Stimulated activated CD4-positive, alpha-beta T cell treated with anti-CD3 and anti-CD28 coated beads, Interleukin-15, amount 100 ng/mL, for 24 hours (primary cell): ENCODE results near the gene PLSCR1.
A peak's percentile ranks its signal among the peaks of the same experiment; 100 is the strongest.
"Not testable (repeated sequence)": the region's sequence is repeated elsewhere in the genome, so short reads cannot be mapped to it uniquely, and the experiment has no call there.

ENCODE experiments used
- DNase-seq: peaks from one replicate; pipeline ENCODE4 v3.0.0-alpha.2; 2020

Gene PLSCR1

GRCh38 chr3:146547235-146547835 lies 2.9 kb upstream of the PLSCR1 start:
- DNase-seq: no peak

GRCh38 chr3:146546366-146546965 lies 2.1 kb upstream of the PLSCR1 start:
- DNase-seq: no peak

- no peak for DNase-seq
Measured at GRCh38 chr3:146544929-146545528, 622 bp upstream of the PLSCR1 start.

- DNase-seq: no peak
Measured at GRCh38 chr3:146543461-146544001, 876 bp downstream of the PLSCR1 start.

- DNase-seq: no peak
Measured at GRCh38 chr3:146542978-146543377, 1.4 kb downstream of the PLSCR1 start.

- peak; percentile 10 for DNase-seq
Measured at GRCh38 chr3:146542179-146542578, 2.2 kb downstream of the PLSCR1 start.

- DNase-seq: no peak
Measured at GRCh38 chr3:146540978-146541377, 3.4 kb downstream of the PLSCR1 start.

- DNase-seq: no peak
Measured at GRCh38 chr3:146540236-146540635, 4.2 kb downstream of the PLSCR1 start.

GRCh38 chr3:146539315-146539714 lies 5.1 kb downstream of the PLSCR1 start:
- DNase-seq: no peak

- no peak for DNase-seq
Measured at GRCh38 chr3:146537603-146538002, 6.8 kb downstream of the PLSCR1 start.

GRCh38 chr3:146536681-146537080 lies 7.7 kb downstream of the PLSCR1 start:
- no peak for DNase-seq

GRCh38 chr3:146532406-146532805 lies 12.0 kb downstream of the PLSCR1 start:
- no peak for DNase-seq

GRCh38 chr3:146530609-146531008 lies 13.8 kb downstream of the PLSCR1 start:
- no peak for DNase-seq

GRCh38 chr3:146529021-146529420 lies 15.4 kb downstream of the PLSCR1 start:
- DNase-seq: no peak

- no peak for DNase-seq
Measured at GRCh38 chr3:146524961-146525360, 19.4 kb downstream of the PLSCR1 start.

- DNase-seq: no peak
Measured at GRCh38 chr3:146523531-146523930, 20.9 kb downstream of the PLSCR1 start.

GRCh38 chr3:146522174-146523158 lies 21.9 kb downstream of the PLSCR1 start:
- not testable (repeated sequence) for DNase-seq

GRCh38 chr3:146521394-146521793 lies 23.0 kb downstream of the PLSCR1 start:
- DNase-seq: no peak

GRCh38 chr3:146519810-146520209 lies 24.6 kb downstream of the PLSCR1 start:
- DNase-seq: no peak

GRCh38 chr3:146517684-146518435 lies 26.5 kb downstream of the PLSCR1 start:
- no peak for DNase-seq

GRCh38 chr3:146513386-146514051 lies 30.9 kb downstream of the PLSCR1 start:
- DNase-seq: no peak
